BE2C (cell line): ENCODE data around the gene SAPCD1.

ENCODE experiments used
- DNase-seq: peaks from one replicate; pipeline ENCODE4 v3.0.0-alpha.2; 2020
- H3K27me3 ChIP-seq: fragments of 250-450 bp; sonication (Bioruptor Pico); 2 replicates; pipeline ENCODE4 v1.5.1; 2020; ENCODE audit warnings: mild to moderate bottlenecking
- H3K36me3 ChIP-seq: fragments of 250-450 bp; sonication (Bioruptor Pico); 2 replicates; pipeline ENCODE4 v1.5.1; 2020; ENCODE audit warnings: mild to moderate bottlenecking
- H3K4me1 ChIP-seq: fragments of 250-450 bp; sonication (Bioruptor Pico); 2 replicates; pipeline ENCODE4 v1.5.1; 2020
- H3K4me3 ChIP-seq: 2 replicates; pipeline ENCODE4 v1.5.1; 2011; ENCODE audit warnings: low read depth, low read length
- H3K9me3 ChIP-seq: fragments of 250-450 bp; sonication (Bioruptor Pico); 2 replicates; pipeline ENCODE4 v1.5.1; 2020
- TF ChIP-seq, protein P1 (sequence below): IDR thresholded peaks from 2 replicates; pipeline ENCODE4 v1.5.1; 2012; ENCODE audit warnings: mild to moderate bottlenecking, low read depth, low read length

SAPCD1 gene

DNA sequence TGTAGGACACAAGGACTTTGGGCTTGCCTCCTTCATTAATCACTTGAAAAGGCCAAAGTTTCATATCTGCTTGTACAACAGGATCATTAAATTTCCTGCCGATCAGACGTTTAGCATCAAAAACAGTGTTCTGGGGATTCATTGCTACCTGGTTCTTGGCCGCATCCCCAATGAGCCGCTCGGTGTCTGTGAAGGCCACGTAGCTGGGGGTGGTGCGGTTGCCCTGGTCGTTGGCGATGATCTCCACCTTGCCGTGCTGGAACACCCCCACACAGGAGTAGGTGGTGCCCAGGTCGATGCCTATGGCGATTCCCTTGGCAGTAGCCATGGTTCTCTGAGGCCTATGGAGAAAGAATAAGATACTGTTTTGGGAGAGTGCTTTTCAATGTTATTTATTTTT, 49.2 kb downstream of the SAPCD1 start:
- H3K4me3 ChIP-seq = no peak overlapping the region
- no peaks in the 10 kb centered on the region for H3K36me3 ChIP-seq
- TF ChIP-seq, protein P1, sequence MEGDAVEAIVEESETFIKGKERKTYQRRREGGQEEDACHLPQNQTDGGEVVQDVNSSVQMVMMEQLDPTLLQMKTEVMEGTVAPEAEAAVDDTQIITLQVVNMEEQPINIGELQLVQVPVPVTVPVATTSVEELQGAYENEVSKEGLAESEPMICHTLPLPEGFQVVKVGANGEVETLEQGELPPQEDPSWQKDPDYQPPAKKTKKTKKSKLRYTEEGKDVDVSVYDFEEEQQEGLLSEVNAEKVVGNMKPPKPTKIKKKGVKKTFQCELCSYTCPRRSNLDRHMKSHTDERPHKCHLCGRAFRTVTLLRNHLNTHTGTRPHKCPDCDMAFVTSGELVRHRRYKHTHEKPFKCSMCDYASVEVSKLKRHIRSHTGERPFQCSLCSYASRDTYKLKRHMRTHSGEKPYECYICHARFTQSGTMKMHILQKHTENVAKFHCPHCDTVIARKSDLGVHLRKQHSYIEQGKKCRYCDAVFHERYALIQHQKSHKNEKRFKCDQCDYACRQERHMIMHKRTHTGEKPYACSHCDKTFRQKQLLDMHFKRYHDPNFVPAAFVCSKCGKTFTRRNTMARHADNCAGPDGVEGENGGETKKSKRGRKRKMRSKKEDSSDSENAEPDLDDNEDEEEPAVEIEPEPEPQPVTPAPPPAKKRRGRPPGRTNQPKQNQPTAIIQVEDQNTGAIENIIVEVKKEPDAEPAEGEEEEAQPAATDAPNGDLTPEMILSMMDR = no peak
- DNase-seq = no peak
- H3K4me1 ChIP-seq = 0 out of 2 replicates have a peak, but pooled peaks cover 4% of the 10 kb centered on the region
- no peaks in the 10 kb centered on the region for H3K27me3 ChIP-seq
- no peaks in the 10 kb centered on the region for H3K9me3 ChIP-seq

GRCh38 chr6:31813465-31813849, 51.0 kb downstream of the SAPCD1 start:
- Histone ChIP-seq H3K9me3 (no peaks in the 10 kb centered on the region; the same call in 1 of the 2 replicates), H3K4me3 (no peak overlapping the region), H3K4me1 (0 out of 2 replicates have a peak, but pooled peaks cover 4% of the 10 kb centered on the region), H3K27me3 (no peaks in the 10 kb centered on the region), H3K36me3 (no peaks in the 10 kb centered on the region)
- no peak for DNase-seq
- TF ChIP-seq, protein P1 = no peak
